Panc1 (cell line): ENCODE data around the gene LRRN3. TPM values are rescaled to one million over a fixed set of nuclear protein-coding genes. Genes with fewer than 3 reads are reported as not detected.

ENCODE experiments used
- ATAC-seq: fragments of 200-7000 bp; cut with Tn5 transposase; 2 replicates; pipeline ENCODE4 v1.9.1; 2020; ENCODE audit warnings: mild to moderate bottlenecking, moderate library complexity
- BruUV-seq: library from RNA; stranded (reverse); fragments of 400-500 nt; replicated peaks from 2 replicates; lab custom pipeline; 2021; lab: Mats Ljungman, UMichigan
- CTCF ChIA-PET: fragments of 300-600 bp; sonication (Branson Sonifier 250); formaldehyde crosslinking; loops from one replicate; lab custom pipeline; 2022; ENCODE audit warnings: antibody characterized with exemption; lab: Charles Lee
- POLR2A ChIA-PET: fragments of 300-600 bp; sonication (Branson Sonifier 250); formaldehyde crosslinking; loops from one replicate; lab custom pipeline; 2022; ENCODE audit warnings: antibody characterized with exemption; lab: Charles Lee
- DNase-seq: peaks from one replicate; pipeline ENCODE4 v3.0.0-alpha.2; 2010; ENCODE audit warnings: low read depth, low spot score
- H3K27ac ChIP-seq: 2 replicates; pipeline ENCODE4 v1.5.1; 2011; ENCODE audit warnings: mild to moderate bottlenecking, low read length, inconsistent platforms
- H3K27me3 ChIP-seq: fragments of 200-500 bp; sonication (Bioruptor generic); 2 replicates; pipeline ENCODE4 v1.6.0; 2014; ENCODE audit warnings: low read length, inconsistent platforms; ENCODE audit not compliant: control insufficient read depth, insufficient read depth
- H3K36me3 ChIP-seq: fragments of 200-500 bp; sonication (Bioruptor generic); 2 replicates; pipeline ENCODE4 v1.5.1; 2014; ENCODE audit warnings: inconsistent platforms, mild to moderate bottlenecking, low read length, moderate library complexity; ENCODE audit not compliant: control insufficient read depth, insufficient read depth
- H3K4me1 ChIP-seq: 2 replicates; pipeline ENCODE4 v1.5.1; 2011; ENCODE audit warnings: inconsistent platforms, mild to moderate bottlenecking, low read length, moderate library complexity; ENCODE audit not compliant: control insufficient read depth, insufficient read depth
- H3K4me3 ChIP-seq, 2 experiments: 2 replicates each; pipeline ENCODE4 v1.5.1; 2011 to 2012; ENCODE audit warnings: low read depth in 2 of 2, low read length in 2 of 2, mild to moderate bottlenecking in 2 of 2, inconsistent platforms in 1 of 2, moderate library complexity in 1 of 2
- H3K9me3 ChIP-seq: fragments of 200-500 bp; sonication (Bioruptor generic); 2 replicates; pipeline ENCODE4 v1.5.1; 2014; ENCODE audit warnings: low read depth, mild to moderate bottlenecking, inconsistent platforms, low read length, moderate library complexity; ENCODE audit not compliant: control insufficient read depth, insufficient read depth
- POLR2AphosphoS5 ChIP-seq: IDR thresholded peaks from 2 replicates; pipeline ENCODE4 v1.6.1; 2012; ENCODE audit warnings: mild to moderate bottlenecking, low read depth, low read length, moderate library complexity
- SIN3A ChIP-seq: IDR thresholded peaks from 2 replicates; pipeline ENCODE4 v1.6.1; 2012; ENCODE audit warnings: low read depth, mild to moderate bottlenecking, low read length, moderate library complexity, borderline replicate concordance; ENCODE audit not compliant: insufficient read depth
- TCF7L2 ChIP-seq: IDR thresholded peaks from 2 replicates; pipeline ENCODE4 v1.6.1; 2011; ENCODE audit warnings: mild to moderate bottlenecking, low read depth, low read length, inconsistent platforms
- in situ Hi-C: cut with HindIII; loops from 2 replicates; pipeline ENCODE4 v1.10.0; 2016; ENCODE audit warnings: low sequenced_read_pairs, low pct_unique_long_range_greater_than_20kb
- intact Hi-C: fragments of 100-400 bp; cut with micrococcal nuclease; formaldehyde crosslinking; loops from one replicate; pipeline ENCODE4 v1.10.0; 2022; ENCODE audit not compliant: unreplicated experiment
- total RNA-seq: library from RNA; stranded (reverse); gene quantifications from one replicate; pipeline ENCODE4 v1.2.1, GENCODE V29; 2021; ENCODE audit not compliant: unreplicated experiment
- TF ChIP-seq, protein P1 (sequence below), 2 experiments: IDR thresholded peaks; 2 replicates each; pipeline ENCODE4 v1.6.1; 2011 to 2012; ENCODE audit warnings: low read depth in 2 of 2, control low read depth in 1 of 2, low read length in 1 of 2, mild to moderate bottlenecking in 1 of 2, moderate library complexity in 1 of 2; ENCODE audit not compliant: insufficient read depth in 1 of 2
- TF ChIP-seq, protein P2 (sequence below): fragments of 450-650 bp; IDR thresholded peaks from 2 replicates; pipeline ENCODE4 v1.5.1; 2017; ENCODE audit warnings: mild to moderate bottlenecking

Gene LRRN3
- total RNA-seq, 1 experiment from 2014 or later: 0.15 TPM

DNA sequence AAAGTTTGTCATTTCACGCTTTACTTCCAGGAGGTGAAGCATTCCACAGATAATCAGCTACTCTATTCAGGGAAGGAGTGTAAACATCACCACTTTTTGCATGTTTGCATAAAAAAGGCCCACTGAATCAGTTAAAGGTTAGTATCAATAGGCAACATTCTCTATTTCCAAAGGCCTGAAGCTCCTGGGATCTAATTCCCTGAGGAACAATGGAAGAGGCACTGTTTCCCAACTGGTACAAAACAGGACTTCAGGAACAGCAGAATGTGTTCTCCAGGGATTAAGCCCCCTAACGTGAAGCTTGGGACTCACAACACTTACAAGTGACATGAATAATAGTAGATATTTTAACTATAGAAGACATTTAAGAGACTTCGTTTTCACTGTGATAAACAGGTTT lies 6.1 kb downstream of the LRRN3 start:
- DNase-seq (no peak), ATAC-seq (no peak)
- Histone ChIP-seq H3K9me3 (no peaks in the 10 kb centered on the region), H3K27me3 (no peaks in the 10 kb centered on the region), H3K36me3 (no peaks in the 10 kb centered on the region), H3K4me3 (no peak overlapping the region), H3K27ac (no peak overlapping the region), H3K4me1 (no peaks in the 10 kb centered on the region)
- ChIA-PET POLR2A (no interaction called here), CTCF (no interaction called here)
- intact Hi-C loops (loop anchor here (10.0 kb wide), 1 partner anchor 638 kb away; no protein-coding TSS in a partner anchor), in situ Hi-C loops (no loop called here)
- TF ChIP-seq TCF7L2 (no peak), POLR2AphosphoS5 (no peak), SIN3A (no peak)
- TF ChIP-seq, protein P1, sequence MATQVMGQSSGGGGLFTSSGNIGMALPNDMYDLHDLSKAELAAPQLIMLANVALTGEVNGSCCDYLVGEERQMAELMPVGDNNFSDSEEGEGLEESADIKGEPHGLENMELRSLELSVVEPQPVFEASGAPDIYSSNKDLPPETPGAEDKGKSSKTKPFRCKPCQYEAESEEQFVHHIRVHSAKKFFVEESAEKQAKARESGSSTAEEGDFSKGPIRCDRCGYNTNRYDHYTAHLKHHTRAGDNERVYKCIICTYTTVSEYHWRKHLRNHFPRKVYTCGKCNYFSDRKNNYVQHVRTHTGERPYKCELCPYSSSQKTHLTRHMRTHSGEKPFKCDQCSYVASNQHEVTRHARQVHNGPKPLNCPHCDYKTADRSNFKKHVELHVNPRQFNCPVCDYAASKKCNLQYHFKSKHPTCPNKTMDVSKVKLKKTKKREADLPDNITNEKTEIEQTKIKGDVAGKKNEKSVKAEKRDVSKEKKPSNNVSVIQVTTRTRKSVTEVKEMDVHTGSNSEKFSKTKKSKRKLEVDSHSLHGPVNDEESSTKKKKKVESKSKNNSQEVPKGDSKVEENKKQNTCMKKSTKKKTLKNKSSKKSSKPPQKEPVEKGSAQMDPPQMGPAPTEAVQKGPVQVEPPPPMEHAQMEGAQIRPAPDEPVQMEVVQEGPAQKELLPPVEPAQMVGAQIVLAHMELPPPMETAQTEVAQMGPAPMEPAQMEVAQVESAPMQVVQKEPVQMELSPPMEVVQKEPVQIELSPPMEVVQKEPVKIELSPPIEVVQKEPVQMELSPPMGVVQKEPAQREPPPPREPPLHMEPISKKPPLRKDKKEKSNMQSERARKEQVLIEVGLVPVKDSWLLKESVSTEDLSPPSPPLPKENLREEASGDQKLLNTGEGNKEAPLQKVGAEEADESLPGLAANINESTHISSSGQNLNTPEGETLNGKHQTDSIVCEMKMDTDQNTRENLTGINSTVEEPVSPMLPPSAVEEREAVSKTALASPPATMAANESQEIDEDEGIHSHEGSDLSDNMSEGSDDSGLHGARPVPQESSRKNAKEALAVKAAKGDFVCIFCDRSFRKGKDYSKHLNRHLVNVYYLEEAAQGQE (IDR thresholded peaks at IDR 0.05; ENCODE audit: insufficient read depth in 1 of 2, low read depth in 2 of 2, low read length in 1 of 2): no peak
- TF ChIP-seq, protein P2, sequence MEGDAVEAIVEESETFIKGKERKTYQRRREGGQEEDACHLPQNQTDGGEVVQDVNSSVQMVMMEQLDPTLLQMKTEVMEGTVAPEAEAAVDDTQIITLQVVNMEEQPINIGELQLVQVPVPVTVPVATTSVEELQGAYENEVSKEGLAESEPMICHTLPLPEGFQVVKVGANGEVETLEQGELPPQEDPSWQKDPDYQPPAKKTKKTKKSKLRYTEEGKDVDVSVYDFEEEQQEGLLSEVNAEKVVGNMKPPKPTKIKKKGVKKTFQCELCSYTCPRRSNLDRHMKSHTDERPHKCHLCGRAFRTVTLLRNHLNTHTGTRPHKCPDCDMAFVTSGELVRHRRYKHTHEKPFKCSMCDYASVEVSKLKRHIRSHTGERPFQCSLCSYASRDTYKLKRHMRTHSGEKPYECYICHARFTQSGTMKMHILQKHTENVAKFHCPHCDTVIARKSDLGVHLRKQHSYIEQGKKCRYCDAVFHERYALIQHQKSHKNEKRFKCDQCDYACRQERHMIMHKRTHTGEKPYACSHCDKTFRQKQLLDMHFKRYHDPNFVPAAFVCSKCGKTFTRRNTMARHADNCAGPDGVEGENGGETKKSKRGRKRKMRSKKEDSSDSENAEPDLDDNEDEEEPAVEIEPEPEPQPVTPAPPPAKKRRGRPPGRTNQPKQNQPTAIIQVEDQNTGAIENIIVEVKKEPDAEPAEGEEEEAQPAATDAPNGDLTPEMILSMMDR: no peak
- BruUV-seq: no TSS peak

DNA sequence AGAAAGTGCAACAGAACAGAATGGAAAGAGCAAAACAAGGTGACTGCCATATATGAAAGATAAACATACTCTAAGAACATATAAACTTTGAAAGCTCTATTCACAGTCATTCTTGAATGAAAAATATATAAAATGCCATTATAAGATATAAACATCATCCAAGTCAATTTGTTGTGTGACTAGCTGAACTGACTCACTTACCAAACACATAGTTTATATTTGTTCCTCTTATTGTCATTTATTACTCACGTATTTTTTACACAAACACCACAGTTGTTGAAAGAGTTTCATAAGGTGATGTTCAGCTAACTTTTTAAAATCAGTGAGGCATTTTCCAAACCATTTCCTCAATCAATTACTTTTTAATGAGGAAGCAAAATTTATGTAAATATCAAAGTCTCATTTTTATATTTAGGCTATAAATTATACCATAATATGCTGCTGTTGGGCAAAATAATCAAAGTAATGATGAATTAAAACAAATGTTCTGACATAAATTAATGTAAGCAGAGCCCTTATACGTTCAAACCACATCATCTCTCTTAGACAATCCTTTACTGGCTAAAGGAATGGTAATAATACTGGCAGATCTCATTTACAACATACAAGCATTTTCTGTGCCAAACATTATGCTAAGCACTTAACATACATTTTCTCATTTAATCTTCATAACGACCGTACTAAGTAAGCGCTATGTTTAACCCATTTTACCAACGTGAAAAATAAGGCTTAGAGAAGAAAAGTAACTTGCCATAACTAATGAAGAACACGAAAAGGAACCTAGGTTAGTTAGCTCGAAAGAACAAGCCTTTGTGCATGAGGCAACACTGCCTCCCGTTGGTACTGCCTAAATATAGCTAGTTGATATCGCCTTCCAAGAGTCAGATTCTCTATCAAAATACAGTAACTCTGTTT lies 7.3 kb downstream of the LRRN3 start:
- Histone ChIP-seq H3K27ac (no peak overlapping the region), H3K9me3 (no peaks in the 10 kb centered on the region), H3K36me3 (no peaks in the 10 kb centered on the region), H3K4me1 (no peaks in the 10 kb centered on the region), H3K4me3 (no peak overlapping the region), H3K27me3 (no peaks in the 10 kb centered on the region)
- TF ChIP-seq, protein P1 (IDR thresholded peaks at IDR 0.05; ENCODE audit: insufficient read depth in 1 of 2, low read depth in 2 of 2, low read length in 1 of 2): no peak
- TF ChIP-seq, protein P2: peak; percentile 68; the same call in 1 of the 2 replicates
- in situ Hi-C loops: no loop called here
- intact Hi-C loops: loop anchor here (10.0 kb wide), 1 partner anchor 637 kb away; no protein-coding TSS in a partner anchor
- ATAC-seq (peak; percentile 73; the same call in 1 of the 2 replicates), DNase-seq (peak; percentile 71)
- no TSS peak for BruUV-seq
- POLR2A ChIA-PET: no interaction called here
- CTCF ChIA-PET: no interaction called here
